AG04450 (cell line): ENCODE data around the gene AK9. TPM values are rescaled to one million over a fixed set of nuclear protein-coding genes. Genes with fewer than 3 reads are reported as not detected.
A peak's percentile ranks its signal among the peaks of the same experiment; 100 is the strongest.

ENCODE experiments used
- CTCF ChIA-PET: fragments of 300-600, 350-600 bp; formaldehyde crosslinking; extraction: SDS; loops from one replicate; lab custom pipeline; 2022; ENCODE audit warnings: antibody characterized with exemption, inconsistent platforms; lab: Charles Lee
- POLR2A ChIA-PET: fragments of 350-600 bp; formaldehyde crosslinking; extraction: SDS; loops from one replicate; lab custom pipeline; 2021; ENCODE audit warnings: antibody characterized with exemption, inconsistent platforms; lab: Yijun Ruan, JAX
- DNase-seq: peaks from one replicate; pipeline ENCODE4 v3.0.0-alpha.2; 2011; ENCODE audit warnings: low read depth, low spot score
- H3K27ac ChIP-seq: one replicate; pipeline ENCODE4 v1.5.1; 2012; ENCODE audit warnings: low read depth, low read length, control low read depth
- H3K27me3 ChIP-seq: one replicate; pipeline ENCODE4 v1.6.0; 2012; ENCODE audit warnings: low read length; ENCODE audit not compliant: control insufficient read depth, insufficient read depth
- H3K4me3 ChIP-seq: 2 replicates; pipeline ENCODE4 v1.5.1; 2011; ENCODE audit warnings: mild to moderate bottlenecking, low read depth, low read length, control low read depth
- H3K9me3 ChIP-seq: 2 replicates; pipeline ENCODE4 v1.5.1; 2012; ENCODE audit warnings: low read length; ENCODE audit not compliant: control insufficient read depth, insufficient read depth
- CTCF ChIP-seq: IDR thresholded peaks from 2 replicates; pipeline ENCODE4 v1.5.1; 2011; ENCODE audit warnings: low read depth, low read length, control low read depth, inconsistent platforms
- polyA plus RNA-seq: library from polyadenylated mRNA; depleted of rRNA; stranded (reverse); fragments of >200 nt; gene quantifications from 2 replicates; pipeline ENCODE4 v1.2.3, GENCODE V29; 2011

AK9 gene
- polyA plus RNA-seq, 1 experiment, result 3.6 TPM

- no peak for TF ChIP-seq CTCF
- ChIA-PET CTCF (interaction anchor here (0.8 to 0.9 kb wide), 2 partner anchors 9 to 100 kb away, joined by 3 read pairs; no protein-coding TSS in a partner anchor), POLR2A (interaction anchor here (1.0 to 1.3 kb wide), 2 partner anchors 42 to 101 kb away, joined by 4 to 5 read pairs; partner anchors contain the start of gene CD164)
- peak within 1 kb of the TSS; percentile 63 for H3K4me3 ChIP-seq
- no peaks in the 10 kb centered on the region; the same call in 1 of the 2 replicates for H3K9me3 ChIP-seq
- H3K27ac ChIP-seq, result no peak within 1 kb of the TSS
- peaks cover 9% of the 10 kb centered on the region for H3K27me3 ChIP-seq
- DNase-seq, result peak; percentile 61
Measured at GRCh38 chr6:109482905-109483734, 207.9 kb downstream of the AK9 start, which contains the start of gene ZBTB24. ZBTB24 (minus strand) TSS chr6:109483219; CDS start chr6:109482026, 1,193 bp downstream.

- ChIA-PET CTCF (interaction anchor here (0.6 to 0.8 kb wide), 2 partner anchors 10 to 558 kb away, joined by 3 to 6 read pairs; no protein-coding TSS in a partner anchor), POLR2A (no interaction called here)
- DNase-seq, result no peak
- H3K27me3 ChIP-seq, result peaks cover 4% of the 10 kb centered on the region
- H3K9me3 ChIP-seq, result no peaks in the 10 kb centered on the region; the same call in 1 of the 2 replicates
- no peak overlapping the region for H3K27ac ChIP-seq
- TF ChIP-seq CTCF, result no peak
- no peak overlapping the region for H3K4me3 ChIP-seq
Measured at GRCh38 chr6:109480993-109481480, 210.0 kb downstream of the AK9 start.

DNA sequence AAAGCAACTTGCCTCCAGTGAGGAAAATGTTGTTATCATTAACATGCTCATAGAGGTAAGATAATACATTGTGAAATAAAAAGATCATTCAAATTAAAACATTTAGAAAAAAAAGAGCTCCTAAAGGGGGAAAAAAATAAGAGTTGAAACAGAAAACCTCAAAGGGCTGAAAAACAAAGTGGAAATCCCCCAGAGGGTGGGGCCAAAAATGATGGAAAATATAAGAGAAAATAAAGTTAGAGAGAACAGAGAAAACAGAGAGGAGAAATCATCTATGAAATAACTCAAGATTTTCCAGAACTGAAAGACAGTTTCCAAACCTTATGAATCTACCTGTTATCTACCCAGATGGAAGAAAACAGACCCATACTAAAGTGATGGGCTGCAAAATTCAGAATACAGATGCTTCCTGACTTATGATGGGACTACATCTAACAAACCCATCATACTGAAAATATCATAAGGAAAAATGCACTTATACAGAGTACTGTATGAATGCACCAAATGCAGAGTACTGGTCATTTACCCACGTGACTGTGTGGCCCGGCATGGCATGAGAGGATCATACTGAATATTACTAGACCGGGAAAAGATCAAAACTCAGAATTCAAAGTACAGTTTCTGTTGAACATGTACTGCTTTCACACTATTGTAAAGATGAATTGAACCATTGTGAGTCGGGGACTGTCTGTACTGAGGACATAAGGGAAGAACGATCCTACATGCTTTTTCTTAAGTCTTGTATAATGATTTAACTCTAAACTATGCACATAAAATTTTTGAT lies 212.0 kb downstream of the AK9 start:
- no peak for DNase-seq
- CTCF ChIA-PET, result no interaction called here
- H3K4me3 ChIP-seq, result 0 out of 2 replicates have a peak overlapping the region, but pooled peaks have one; percentile 10
- TF ChIP-seq CTCF, result no peak
- no peaks in the 10 kb centered on the region for H3K27me3 ChIP-seq
- no peaks in the 10 kb centered on the region; the same call in 1 of the 2 replicates for H3K9me3 ChIP-seq
- POLR2A ChIA-PET, result no interaction called here
- no peak overlapping the region for H3K27ac ChIP-seq

GRCh38 chr6:109478222-109478805 lies 212.7 kb downstream of the AK9 start:
- TF ChIP-seq CTCF, result no peak
- CTCF ChIA-PET, result no interaction called here
- H3K4me3 ChIP-seq, result no peak overlapping the region
- H3K9me3 ChIP-seq, result no peaks in the 10 kb centered on the region; the same call in 1 of the 2 replicates
- POLR2A ChIA-PET, result no interaction called here
- no peaks in the 10 kb centered on the region for H3K27me3 ChIP-seq
- no peak for DNase-seq
- no peak overlapping the region for H3K27ac ChIP-seq
